PC-3 (cell line): Measurements from ENCODE around the gene PCSK2.

ENCODE experiments used
- EZH2 ChIP-seq: fragments of 300-600 bp; sonication (generic); IDR thresholded peaks from one replicate; pipeline ENCODE4 v1.6.1; 2017; ENCODE audit warnings: antibody characterized with exemption, mild to moderate bottlenecking, low read length; ENCODE audit not compliant: unreplicated experiment
- EZH2phosphoT487 ChIP-seq: fragments of 300-600 bp; sonication (generic); IDR thresholded peaks from 2 replicates; pipeline ENCODE4 v1.6.1; 2018; ENCODE audit warnings: mild to moderate bottlenecking, antibody characterized with exemption, low read length, borderline replicate concordance
- TF ChIP-seq, protein P1 (sequence below): fragments of 300-600 bp; sonication (generic); conservative IDR thresholded peaks from 2 replicates; pipeline ENCODE4 v1.5.1; 2017; ENCODE audit warnings: antibody characterized with exemption, low read depth, mild to moderate bottlenecking, low read length

DNA sequence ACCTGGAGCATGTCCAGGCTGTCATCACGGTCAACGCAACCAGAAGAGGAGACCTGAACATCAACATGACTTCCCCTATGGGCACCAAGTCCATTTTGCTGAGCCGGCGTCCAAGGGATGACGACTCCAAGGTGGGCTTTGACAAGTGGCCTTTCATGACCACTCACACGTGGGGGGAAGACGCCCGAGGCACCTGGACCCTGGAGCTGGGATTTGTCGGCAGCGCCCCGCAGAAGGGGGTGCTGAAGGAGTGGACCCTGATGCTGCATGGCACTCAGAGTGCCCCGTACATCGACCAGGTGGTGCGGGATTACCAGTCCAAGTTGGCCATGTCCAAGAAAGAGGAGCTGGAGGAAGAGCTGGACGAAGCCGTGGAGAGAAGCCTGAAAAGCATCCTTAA is 254.8 kb downstream of the PCSK2 start:
- TF ChIP-seq, protein P1, sequence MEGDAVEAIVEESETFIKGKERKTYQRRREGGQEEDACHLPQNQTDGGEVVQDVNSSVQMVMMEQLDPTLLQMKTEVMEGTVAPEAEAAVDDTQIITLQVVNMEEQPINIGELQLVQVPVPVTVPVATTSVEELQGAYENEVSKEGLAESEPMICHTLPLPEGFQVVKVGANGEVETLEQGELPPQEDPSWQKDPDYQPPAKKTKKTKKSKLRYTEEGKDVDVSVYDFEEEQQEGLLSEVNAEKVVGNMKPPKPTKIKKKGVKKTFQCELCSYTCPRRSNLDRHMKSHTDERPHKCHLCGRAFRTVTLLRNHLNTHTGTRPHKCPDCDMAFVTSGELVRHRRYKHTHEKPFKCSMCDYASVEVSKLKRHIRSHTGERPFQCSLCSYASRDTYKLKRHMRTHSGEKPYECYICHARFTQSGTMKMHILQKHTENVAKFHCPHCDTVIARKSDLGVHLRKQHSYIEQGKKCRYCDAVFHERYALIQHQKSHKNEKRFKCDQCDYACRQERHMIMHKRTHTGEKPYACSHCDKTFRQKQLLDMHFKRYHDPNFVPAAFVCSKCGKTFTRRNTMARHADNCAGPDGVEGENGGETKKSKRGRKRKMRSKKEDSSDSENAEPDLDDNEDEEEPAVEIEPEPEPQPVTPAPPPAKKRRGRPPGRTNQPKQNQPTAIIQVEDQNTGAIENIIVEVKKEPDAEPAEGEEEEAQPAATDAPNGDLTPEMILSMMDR, result no peak
- TF ChIP-seq EZH2phosphoT487, result no peak
- TF ChIP-seq EZH2, result no peak
